ENCODE results near the gene LKAAEAR1.

DNA sequence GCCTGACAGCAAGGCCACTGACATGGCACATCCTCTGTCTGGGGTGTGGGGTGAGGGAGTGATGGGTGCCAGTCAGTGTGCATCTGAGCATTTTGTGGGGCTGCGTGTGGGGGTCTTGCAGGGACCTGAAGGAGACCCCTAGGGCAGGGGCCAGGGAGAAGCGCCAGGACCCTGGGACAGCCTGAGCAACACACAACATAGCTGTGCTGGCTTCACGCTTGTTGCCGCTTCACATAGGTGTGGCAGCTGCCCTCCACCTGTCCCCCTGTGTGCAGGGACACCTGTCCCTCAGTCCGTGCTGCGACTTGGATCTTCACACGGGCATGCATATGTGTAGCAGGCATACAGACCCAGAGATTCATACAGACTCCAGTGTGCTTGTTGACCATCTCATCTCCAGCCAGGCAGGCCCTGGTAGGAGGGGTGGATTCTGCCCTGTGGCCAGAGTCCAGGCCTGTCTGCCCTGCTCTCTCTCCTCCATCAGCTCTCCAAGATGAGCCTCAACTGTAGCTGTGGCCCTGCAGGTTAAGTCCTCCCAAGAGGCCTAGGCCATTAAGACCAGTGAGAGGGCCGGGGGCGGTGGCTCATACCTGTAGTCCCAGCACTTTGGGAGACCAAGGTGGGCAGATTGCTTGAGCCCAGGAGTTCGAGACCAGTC is 26.3 kb upstream of the LKAAEAR1 start:
- no peak for TF ChIP-seq CTCF (conservative IDR thresholded peaks at IDR 0.05; ENCODE audit: low read depth, low read length)
- no peak for TF ChIP-seq POLR2A (IDR thresholded peaks at IDR 0.05; ENCODE audit: low read depth, low read length)
- TF ChIP-seq ELK1 (IDR thresholded peaks at IDR 0.05; ENCODE audit: borderline replicate concordance, low read depth, low read length) = no peak
- TF ChIP-seq MAFK (IDR thresholded peaks at IDR 0.05; ENCODE audit: low read depth, low read length) = no peak
- no peak for TF ChIP-seq FOS (IDR thresholded peaks at IDR 0.05; ENCODE audit: low read depth, low read length)
- TF ChIP-seq CEBPB (IDR thresholded peaks at IDR 0.05; ENCODE audit: low read depth, low read length) = no peak
- no peak for TF ChIP-seq RAD21 (IDR thresholded peaks at IDR 0.05; ENCODE audit: low read length)
- no peak for TF ChIP-seq USF2 (IDR thresholded peaks at IDR 0.05; ENCODE audit: low read depth, low read length)
- no peak for TF ChIP-seq BHLHE40 (IDR thresholded peaks at IDR 0.05; ENCODE audit: low read depth, low read length)
- TF ChIP-seq SMC3 (IDR thresholded peaks at IDR 0.05; ENCODE audit: low read depth, low read length) = no peak
